DND-41 (cell line): ENCODE measurements around the gene RPL13A.

Experiments used
- ATAC-seq: fragments of 200-7000 bp; cut with Tn5 transposase; 3 replicates; pipeline ENCODE4 v1.9.1; 2021; ENCODE audit warnings: low read depth; ENCODE audit not compliant: insufficient read depth
- DNase-seq: peaks from one replicate; pipeline ENCODE4 v3.0.0-alpha.2; 2020
- H2AFZ ChIP-seq: 2 replicates; pipeline ENCODE4 v1.6.0; 2012; ENCODE audit warnings: low read depth, low read length
- H3K27ac ChIP-seq: 2 replicates; pipeline ENCODE4 v1.5.1; 2012; ENCODE audit warnings: low read length, inconsistent platforms
- H3K27me3 ChIP-seq: fragments of 200-600 bp; sonication (generic); 2 replicates; pipeline ENCODE4 v1.6.0; 2012; ENCODE audit warnings: low read length, mild to moderate bottlenecking, inconsistent platforms; ENCODE audit not compliant: insufficient read depth, poor library complexity
- H3K36me3 ChIP-seq: 2 replicates; pipeline ENCODE4 v1.5.1; 2012; ENCODE audit warnings: low read length, inconsistent platforms; ENCODE audit not compliant: insufficient read depth
- H3K4me1 ChIP-seq: 2 replicates; pipeline ENCODE4 v1.5.1; 2012; ENCODE audit warnings: mild to moderate bottlenecking, low read length; ENCODE audit not compliant: insufficient read depth
- H3K4me2 ChIP-seq: 2 replicates; pipeline ENCODE4 v1.6.0; 2012; ENCODE audit warnings: mild to moderate bottlenecking, moderate library complexity, low read length, inconsistent platforms; ENCODE audit not compliant: insufficient read depth
- H3K4me3 ChIP-seq, 2 experiments: fragments of 200-600 bp in 1 of 2; shearing (Covaris generic) in 1 of 2; 2 replicates each; pipeline ENCODE4 v1.5.1; 2012 to 2016; ENCODE audit warnings: inconsistent platforms in 2 of 2, low read length in 2 of 2, mild to moderate bottlenecking in 2 of 2, low read depth in 1 of 2, moderate library complexity in 1 of 2
- H3K79me2 ChIP-seq: 2 replicates; pipeline ENCODE4 v1.6.0; 2012; ENCODE audit warnings: low read length, inconsistent platforms; ENCODE audit not compliant: insufficient read depth
- H3K9ac ChIP-seq: 2 replicates; pipeline ENCODE4 v1.6.0; 2012; ENCODE audit warnings: low read depth, mild to moderate bottlenecking, inconsistent platforms, low read length, moderate library complexity
- H3K9me3 ChIP-seq: 2 replicates; pipeline ENCODE4 v1.5.1; 2012; ENCODE audit warnings: low read length, moderate library complexity, mild to moderate bottlenecking, inconsistent platforms; ENCODE audit not compliant: insufficient read depth, severe bottlenecking
- H4K20me1 ChIP-seq: 2 replicates; pipeline ENCODE4 v1.6.0; 2012; ENCODE audit warnings: low read length; ENCODE audit not compliant: insufficient read depth
- CTCF ChIP-seq: IDR thresholded peaks from 2 replicates; pipeline ENCODE4 v1.5.1; 2012; ENCODE audit warnings: borderline replicate concordance, low read length, moderate library complexity, mild to moderate bottlenecking; ENCODE audit not compliant: poor library complexity, severe bottlenecking; ENCODE audit errors: extremely low read depth
- EZH2 ChIP-seq: IDR thresholded peaks from 3 replicates; pipeline ENCODE4 v1.6.1; 2012; ENCODE audit warnings: borderline replicate concordance, low read depth, mild to moderate bottlenecking, moderate library complexity, low read length, inconsistent platforms; ENCODE audit not compliant: severe bottlenecking

Gene RPL13A

DNA sequence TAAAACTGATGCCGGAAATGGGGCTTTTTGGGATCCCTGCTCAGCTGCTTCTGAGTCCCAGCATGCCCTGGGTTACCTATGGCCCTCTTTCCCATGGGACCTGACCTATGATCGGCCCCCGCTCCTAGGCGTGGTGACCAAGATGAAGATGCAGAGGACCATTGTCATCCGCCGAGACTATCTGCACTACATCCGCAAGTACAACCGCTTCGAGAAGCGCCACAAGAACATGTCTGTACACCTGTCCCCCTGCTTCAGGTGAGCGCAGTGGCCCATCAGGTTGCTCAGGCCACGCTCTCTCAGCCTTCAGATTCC is 10.3 kb downstream of the RPL13A start:
- Histone ChIP-seq H3K4me2 (peak overlapping the region; percentile 92), H2AFZ (no peak overlapping the region), H3K27me3 (no peaks in the 10 kb centered on the region), H3K9me3 (no peaks in the 10 kb centered on the region), H3K4me3 (peak overlapping the region in 1 of 2 experiments; percentile 72; a peak in 2 of 4 replicates), H3K9ac (peak overlapping the region; percentile 93), H3K4me1 (peaks cover 57% of the 10 kb centered on the region), H3K36me3 (peaks cover 40% of the 10 kb centered on the region), H3K27ac (no peak overlapping the region), H3K79me2 (peaks cover 36% of the 10 kb centered on the region), H4K20me1 (peaks cover 29% of the 10 kb centered on the region)
- ATAC-seq (no peak), DNase-seq (no peak)
- TF ChIP-seq EZH2: no peak

GRCh38 chr19:49498475-49498874 is 11.1 kb downstream of the RPL13A start:
- DNase-seq: no peak
- no peak overlapping the region for H3K4me3 ChIP-seq
- no peak overlapping the region for H3K27ac ChIP-seq
- H3K79me2 ChIP-seq: peaks cover 36% of the 10 kb centered on the region
- peaks cover 29% of the 10 kb centered on the region for H4K20me1 ChIP-seq
- H2AFZ ChIP-seq: no peak overlapping the region
- H3K4me2 ChIP-seq: peak overlapping the region; percentile 92
- TF ChIP-seq EZH2: no peak
- no peak for TF ChIP-seq CTCF
- H3K9me3 ChIP-seq: no peaks in the 10 kb centered on the region
- H3K36me3 ChIP-seq: peaks cover 37% of the 10 kb centered on the region
- H3K4me1 ChIP-seq: peaks cover 57% of the 10 kb centered on the region
- H3K9ac ChIP-seq: 0 out of 2 replicates have a peak overlapping the region, but pooled peaks have one; percentile 93
- no peak for ATAC-seq
- H3K27me3 ChIP-seq: no peaks in the 10 kb centered on the region

- Histone ChIP-seq H3K27ac (no peak overlapping the region), H3K9me3 (no peaks in the 10 kb centered on the region), H3K79me2 (peaks cover 34% of the 10 kb centered on the region), H3K9ac (no peak overlapping the region), H3K27me3 (no peaks in the 10 kb centered on the region), H3K4me3 (no peak overlapping the region), H2AFZ (no peak overlapping the region), H3K4me2 (peak overlapping the region; percentile 92; the same call in 1 of the 2 replicates), H3K36me3 (peaks cover 37% of the 10 kb centered on the region), H4K20me1 (peaks cover 29% of the 10 kb centered on the region), H3K4me1 (peaks cover 57% of the 10 kb centered on the region)
- TF ChIP-seq EZH2: no peak
- TF ChIP-seq CTCF: no peak
- no peak for DNase-seq
- no peak for ATAC-seq
Observed at GRCh38 chr19:49499030-49499670, 11.7 kb downstream of the RPL13A start.

DNA sequence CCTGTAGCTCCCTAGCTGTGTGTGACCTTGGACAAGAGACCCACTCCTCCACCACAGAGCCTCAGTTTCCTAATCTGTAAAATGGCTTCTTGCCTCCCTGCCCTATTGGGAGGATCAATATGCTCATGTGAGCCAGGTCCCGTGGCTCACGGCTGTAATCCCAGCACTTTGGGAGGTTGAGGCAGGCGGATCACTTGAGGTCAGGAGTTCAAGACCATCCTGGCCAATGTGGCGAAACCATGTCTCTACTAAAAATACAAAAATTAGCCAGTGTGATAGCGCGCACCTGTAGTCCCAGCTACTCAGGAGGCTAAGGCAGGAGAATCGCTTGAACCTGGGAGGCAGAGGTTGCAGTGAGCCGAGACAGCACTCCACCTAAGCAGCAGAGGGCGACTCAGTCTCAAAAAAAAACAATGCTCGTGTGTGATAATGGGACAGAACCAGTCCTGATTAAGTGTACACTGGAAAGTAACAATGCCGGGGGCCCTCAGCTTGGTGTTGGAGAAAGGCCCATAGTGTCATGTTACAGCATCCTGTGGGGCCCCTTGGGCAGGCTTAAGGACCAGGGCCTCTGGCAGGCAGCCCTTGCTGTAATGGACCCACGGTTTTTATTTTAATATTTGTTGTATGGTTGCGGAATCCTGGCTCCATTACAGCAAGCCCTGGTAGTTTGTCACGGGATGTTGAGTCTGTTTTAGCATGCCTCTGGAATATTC is 15.6 kb downstream of the RPL13A start:
- Histone ChIP-seq H3K4me3 (no peak overlapping the region), H4K20me1 (peaks cover 23% of the 10 kb centered on the region), H2AFZ (no peak overlapping the region), H3K4me1 (peaks cover 34% of the 10 kb centered on the region), H3K4me2 (no peak overlapping the region), H3K9me3 (no peaks in the 10 kb centered on the region), H3K27me3 (no peaks in the 10 kb centered on the region), H3K9ac (no peak overlapping the region), H3K79me2 (peaks cover 8% of the 10 kb centered on the region), H3K36me3 (peaks cover 22% of the 10 kb centered on the region), H3K27ac (no peak overlapping the region)
- no peak for ATAC-seq
- TF ChIP-seq EZH2 (no peak), CTCF (peak; percentile 53)
- no peak for DNase-seq
